ENCODE results near the gene CAMKMT. TPM values are rescaled to one million over a fixed set of nuclear protein-coding genes. Genes with fewer than 3 reads are reported as not detected.
A peak's percentile ranks its signal among the peaks of the same experiment; 100 is the strongest.

CAMKMT gene
- polyA plus RNA-seq, 3 donors, result 4.7 to 7.8 (median 7.0) TPM

- Mint-ChIP-seq H3K9me3 (peaks cover 0 to 8% (median 2%) of the 10 kb centered on the region in 7 donors), H3K4me3 (no peak overlapping the region), H3K27me3 (ENCODE audit: low read depth in 3 of 3) (no peaks in the 10 kb centered on the region), H3K4me1 (no peaks in the 10 kb centered on the region), H3K36me3 (peaks cover 6 to 18% of the 10 kb centered on the region in 2 donors), H3K27ac (no peak overlapping the region)
- H3K4me3 ChIP-seq (replicated peaks in 1 of 3; ENCODE audit: low read depth in 2 of 3, low read length in 3 of 3), result no peak overlapping the region
- no peaks in the 10 kb centered on the region for H3K27me3 ChIP-seq (ENCODE audit: control insufficient read depth in 2 of 2, insufficient read depth in 2 of 2, low read length in 2 of 2)
- no peak for DNase-seq
- intact Hi-C loops (cut with micrococcal nuclease), result no loop called here
- H3K36me3 ChIP-seq (replicated peaks in 1 of 2; ENCODE audit: control insufficient read depth in 1 of 2, insufficient read depth in 2 of 2, low read length in 2 of 2), result no peaks in the 10 kb centered on the region
- no peak overlapping the region for H2AFZ ChIP-seq (ENCODE audit: insufficient read depth, low read depth, low read length, poor library complexity, severe bottlenecking)
- TF ChIP-seq CTCF (IDR thresholded peaks at IDR 0.05), result no peak
- H3K79me2 ChIP-seq (ENCODE audit: insufficient read depth, low read length), result no peaks in the 10 kb centered on the region
- WGBS (ENCODE audit: insufficient coverage), result 100% methylated on average over 1 of the region's 2 CpGs
- no peak overlapping the region for H3K9ac ChIP-seq (ENCODE audit: insufficient read depth, low read length, poor library complexity, severe bottlenecking)
- no peak overlapping the region for H3K4me2 ChIP-seq (replicated peaks; ENCODE audit: extremely low read depth, low read length, poor library complexity, severe bottlenecking)
- H4K20me1 ChIP-seq (ENCODE audit: insufficient read depth, low read length), result no peaks in the 10 kb centered on the region
- no peak overlapping the region for H3K27ac ChIP-seq (ENCODE audit: low read depth in 1 of 2, low read length in 2 of 2)
- H3K4me1 ChIP-seq (ENCODE audit: control insufficient read depth in 1 of 2, insufficient read depth in 2 of 2, low read length in 2 of 2), result no peaks in the 10 kb centered on the region
- no peaks in the 10 kb centered on the region for H3K9me3 ChIP-seq (replicated peaks in 1 of 2; ENCODE audit: control insufficient read depth in 1 of 2, insufficient read depth in 1 of 2, low read length in 2 of 2)
Measured at GRCh38 chr2:44443517-44443916, 81.8 kb downstream of the CAMKMT start.

GRCh38 chr2:44444881-44445280 lies 83.1 kb downstream of the CAMKMT start:
- no peak overlapping the region for H3K27ac ChIP-seq (ENCODE audit: low read depth in 1 of 2, low read length in 2 of 2)
- H3K4me2 ChIP-seq (replicated peaks; ENCODE audit: extremely low read depth, low read length, poor library complexity, severe bottlenecking), result no peak overlapping the region

More at GRCh38 chr2:44444881-44445280, 83.1 kb downstream of the CAMKMT start:
- DNase-seq, result no peak
- Histone ChIP-seq H3K9ac (ENCODE audit: insufficient read depth, low read length, poor library complexity, severe bottlenecking) (no peak overlapping the region), H3K4me3 (replicated peaks in 1 of 3; ENCODE audit: low read depth in 2 of 3, low read length in 3 of 3) (no peak overlapping the region), H3K4me1 (ENCODE audit: control insufficient read depth in 1 of 2, insufficient read depth in 2 of 2, low read length in 2 of 2) (no peaks in the 10 kb centered on the region), H3K36me3 (replicated peaks in 1 of 2; ENCODE audit: control insufficient read depth in 1 of 2, insufficient read depth in 2 of 2, low read length in 2 of 2) (no peaks in the 10 kb centered on the region), H3K27me3 (ENCODE audit: control insufficient read depth in 2 of 2, insufficient read depth in 2 of 2, low read length in 2 of 2) (no peaks in the 10 kb centered on the region), H3K9me3 (replicated peaks in 1 of 2; ENCODE audit: control insufficient read depth in 1 of 2, insufficient read depth in 1 of 2, low read length in 2 of 2) (no peaks in the 10 kb centered on the region), H2AFZ (ENCODE audit: insufficient read depth, low read depth, low read length, poor library complexity, severe bottlenecking) (no peak overlapping the region), H4K20me1 (ENCODE audit: insufficient read depth, low read length) (no peaks in the 10 kb centered on the region), H3K79me2 (ENCODE audit: insufficient read depth, low read length) (no peaks in the 10 kb centered on the region)
- TF ChIP-seq CTCF (IDR thresholded peaks at IDR 0.05), result no peak
- intact Hi-C loops (cut with micrococcal nuclease), result no loop called here
- Mint-ChIP-seq H3K27me3 (ENCODE audit: low read depth in 3 of 3) (no peaks in the 10 kb centered on the region), H3K27ac (peak overlapping the region in 1 of 7 donors; percentile 35), H3K9me3 (peaks cover 0 to 8% (median 0%) of the 10 kb centered on the region in 7 donors), H3K4me3 (no peak overlapping the region), H3K36me3 (peaks cover 2 to 11% of the 10 kb centered on the region in 2 donors), H3K4me1 (no peaks in the 10 kb centered on the region)
- no CpG with 5 or more reads among the region's 2 CpGs for WGBS (ENCODE audit: insufficient coverage)
